HepG2 (cell line): ENCODE data around the gene BTRC. TPM values are rescaled to one million over a fixed set of nuclear protein-coding genes. Genes with fewer than 3 reads are reported as not detected.

Experiments used
- ATAC-seq: fragments of 200-7000 bp; cut with Tn5 transposase; 3 replicates; pipeline ENCODE4 v1.9.1; 2020; ENCODE audit warnings: mild to moderate bottlenecking, moderate library complexity
- BruUV-seq: library from RNA; stranded (reverse); fragments of 400-500 nt; replicated peaks from 2 replicates; lab custom pipeline; 2021; lab: Mats Ljungman, UMichigan
- CTCF ChIA-PET: fragments of 300-600 bp; formaldehyde crosslinking; extraction: SDS; loops from one replicate; lab custom pipeline; 2021; ENCODE audit warnings: low total read pairs, inconsistent platforms, low intra/inter-chr PET ratio; lab: Yijun Ruan, JAX
- POLR2A ChIA-PET: fragments of 350-600 bp; sonication (Branson Sonifier 250); formaldehyde crosslinking; loops from one replicate; lab custom pipeline; 2020; ENCODE audit warnings: antibody characterized with exemption, inconsistent platforms; lab: Yijun Ruan, JAX
- DNase-seq: peaks from one replicate; pipeline ENCODE4 v3.0.0-alpha.2; 2015; ENCODE audit warnings: low spot score
- FAIRE-seq: peaks from 3 replicates; lab custom pipeline; 2011; peaks lifted over from hg19 to GRCh38; lab: Jason Lieb, UNC
- H2AFZ ChIP-seq: one replicate; pipeline ENCODE4 v1.6.1; 2011; ENCODE audit warnings: low read length, inconsistent platforms
- H3K27ac ChIP-seq: fragments of 300-600 bp; 3 replicates; pipeline ENCODE4 v1.8.0; 2011; ENCODE audit warnings: mixed run types, mild to moderate bottlenecking, mixed read lengths, low read length, inconsistent platforms; ENCODE audit not compliant: insufficient read depth; ENCODE audit errors: extremely low read length
- H3K27me3 ChIP-seq, 2 experiments: fragments of 200-600 bp in 1 of 2; 2 replicates in 1 of 2; 3 replicates in 1 of 2; pipeline versions ENCODE4 v1.6.0 to v1.8.0; 2011; ENCODE audit warnings: low read length in 2 of 2, mild to moderate bottlenecking in 2 of 2, moderate library complexity in 2 of 2, inconsistent platforms in 1 of 2; ENCODE audit not compliant: insufficient read depth in 2 of 2, control insufficient read depth in 1 of 2
- H3K36me3 ChIP-seq, 2 experiments: fragments of 200-600 bp in 1 of 2; replicated peaks in 1 of 2; 2 replicates in 1 of 2; 3 replicates in 1 of 2; pipeline versions ENCODE4 v1.5.1 to v1.8.0; 2011; ENCODE audit warnings: low read length in 2 of 2, inconsistent platforms in 1 of 2; ENCODE audit not compliant: insufficient read depth in 2 of 2, control insufficient read depth in 1 of 2
- H3K4me1 ChIP-seq: 2 replicates; pipeline ENCODE4 v1.5.1; 2012; ENCODE audit warnings: low read length, inconsistent platforms; ENCODE audit not compliant: insufficient read depth
- H3K4me2 ChIP-seq: 2 replicates; pipeline ENCODE4 v1.6.0; 2011; ENCODE audit warnings: low read depth, low read length, inconsistent platforms
- H3K4me3 ChIP-seq, 3 experiments: fragments of 200-600 bp in 1 of 3; sonication (generic), shearing (Covaris generic) in 1 of 3; replicated peaks in 1 of 3; 2 replicates each; pipeline ENCODE4 v1.5.1; 2011 to 2016; ENCODE audit warnings: low read length in 3 of 3, inconsistent platforms in 2 of 3, low read depth in 2 of 3, mild to moderate bottlenecking in 2 of 3, control low read depth in 1 of 3, mixed read lengths in 1 of 3; ENCODE audit not compliant: insufficient read depth in 1 of 3
- H3K79me2 ChIP-seq: one replicate; pipeline ENCODE4 v1.6.1; 2011; ENCODE audit warnings: low read length, inconsistent platforms; ENCODE audit not compliant: insufficient read depth
- H3K9ac ChIP-seq: 2 replicates; pipeline ENCODE4 v1.6.0; 2011; ENCODE audit warnings: mild to moderate bottlenecking, low read depth, low read length, inconsistent platforms; ENCODE audit not compliant: insufficient read depth
- H3K9me3 ChIP-seq: 2 replicates; pipeline ENCODE4 v1.5.1; 2012; ENCODE audit warnings: mild to moderate bottlenecking, low read length
- H4K20me1 ChIP-seq: 2 replicates; pipeline ENCODE4 v1.6.0; 2011; ENCODE audit warnings: inconsistent platforms, mild to moderate bottlenecking, low read length, moderate library complexity; ENCODE audit not compliant: insufficient read depth
- ATF7 ChIP-seq, 2 experiments: fragments of 450-650 bp in 1 of 2; sonication (generic) in 1 of 2; formaldehyde crosslinking in 1 of 2; IDR thresholded peaks; 2 replicates each; pipeline versions ENCODE4 v1.4.0 to v1.6.1; 2016 to 2020; ENCODE audit warnings: antibody characterized with exemption in 1 of 2, mild to moderate bottlenecking in 1 of 2, missing genetic modification reagents in 1 of 2
- CEBPZ ChIP-seq: IDR thresholded peaks from 2 replicates; pipeline ENCODE4 v1.6.1; 2012; ENCODE audit warnings: low read length, improper control_type of control experiment
- CHD2 ChIP-seq: IDR thresholded peaks from 2 replicates; pipeline ENCODE4 v1.6.1; 2011; ENCODE audit warnings: low read depth, low read length, improper control_type of control experiment
- NCOA5 ChIP-seq: sonication (generic); formaldehyde crosslinking; IDR thresholded peaks from 2 replicates; pipeline ENCODE4 v1.4.0; 2020; ENCODE audit warnings: missing genetic modification reagents
- NFE2L2 ChIP-seq: fragments of 150-350 bp; IDR thresholded peaks from 2 replicates; pipeline ENCODE4 v1.6.1; 2014; ENCODE audit warnings: low read length
- RAD51 ChIP-seq: fragments of 450-650 bp; IDR thresholded peaks from 2 replicates; pipeline ENCODE4 v1.6.1; 2016; ENCODE audit warnings: borderline replicate concordance
- RFX1 ChIP-seq: fragments of 450-650 bp; IDR thresholded peaks from 2 replicates; pipeline ENCODE4 v1.6.1; 2017
- TCF7 ChIP-seq: sonication (generic); IDR thresholded peaks from 2 replicates; pipeline ENCODE4 v1.6.1; 2016; ENCODE audit warnings: antibody characterized with exemption, low read depth
- ZNF34 ChIP-seq: sonication (generic); formaldehyde crosslinking; IDR thresholded peaks from 2 replicates; pipeline ENCODE4 v1.4.0; 2020; ENCODE audit warnings: mild to moderate bottlenecking, missing genetic modification reagents, borderline replicate concordance
- ZNF564 ChIP-seq: sonication (generic); formaldehyde crosslinking; IDR thresholded peaks from 2 replicates; pipeline ENCODE4 v1.8.1; 2023; ENCODE audit warnings: mild to moderate bottlenecking, missing genetic modification reagents
- ZNF766 ChIP-seq: sonication (generic); formaldehyde crosslinking; IDR thresholded peaks from 2 replicates; pipeline ENCODE4 v1.5.0; 2020; ENCODE audit warnings: missing genetic modification reagents, borderline replicate concordance
- ZNF83 ChIP-seq: sonication (generic); formaldehyde crosslinking; IDR thresholded peaks from 2 replicates; pipeline ENCODE4 v1.4.0; 2020; ENCODE audit warnings: missing genetic modification reagents, mild to moderate bottlenecking, borderline replicate concordance
- WGBS: methylation state at CpG from one replicate; pipeline ENCODE4 v1.1.6; 2017; ENCODE audit warnings: low lambda C conversion rate; 5-methylcytosine and 5-hydroxymethylcytosine counted together
- in situ Hi-C: cut with HindIII; loops from 2 replicates; pipeline ENCODE4 v1.10.0; 2017; ENCODE audit warnings: low pct_unique_long_range_greater_than_20kb; ENCODE audit not compliant: extremely low pct_ligation_motif_present
- intact Hi-C: fragments of 100-400 bp; cut with micrococcal nuclease; formaldehyde crosslinking; loops from one replicate; pipeline ENCODE4 v1.10.0; 2022; ENCODE audit not compliant: unreplicated experiment
- polyA plus RNA-seq, 8 experiments: library from polyadenylated mRNA; depleted of rRNA in 3 of 8; stranded (reverse) in 7 of 8; unstranded in 1 of 8; fragments of >200 nt; fragmentation: Illumina TruSeq in 4 of 8; extraction: Trizol in 4 of 8; gene quantifications; 2 replicates each; pipeline versions ENCODE4 v1.2.1 to v1.2.3, GENCODE V29; 2011 to 2016; ENCODE audit warnings: low read depth in 4 of 8, missing spikeins in 1 of 8, mixed read lengths in 1 of 8; ENCODE audit not compliant: insufficient read depth in 1 of 8
- total RNA-seq, 5 experiments: library from RNA; depleted of rRNA; stranded (reverse); fragments of >200 nt; fragmentation: Illumina TruSeq; extraction: Trizol; gene quantifications; 2 replicates each; pipeline ENCODE4 v1.2.3, GENCODE V29; 2016; ENCODE audit warnings: low read depth in 1 of 5
- TF ChIP-seq, protein P1 (sequence below): IDR thresholded peaks from 2 replicates; pipeline ENCODE4 v1.6.1; 2018; ENCODE audit warnings: missing genetic modification reagents, mild to moderate bottlenecking, missing compliant biosample characterization
- TF ChIP-seq, protein P2 (sequence below): sonication (generic); formaldehyde crosslinking; IDR thresholded peaks from 2 replicates; pipeline ENCODE4 v1.4.0; 2020; ENCODE audit warnings: mild to moderate bottlenecking, missing genetic modification reagents
- TF ChIP-seq, protein P3 (sequence below): sonication (generic); formaldehyde crosslinking; IDR thresholded peaks from 2 replicates; pipeline ENCODE4 v1.9.0; 2022; ENCODE audit warnings: missing genetic modification reagents, mild to moderate bottlenecking, borderline replicate concordance

The BTRC gene
- total and polyA plus RNA-seq, 2 of the 13 experiments (the other 11 are each of a cell fraction or from before 2014, with no cell fraction given): 12.0 to 14.4 TPM

DNA sequence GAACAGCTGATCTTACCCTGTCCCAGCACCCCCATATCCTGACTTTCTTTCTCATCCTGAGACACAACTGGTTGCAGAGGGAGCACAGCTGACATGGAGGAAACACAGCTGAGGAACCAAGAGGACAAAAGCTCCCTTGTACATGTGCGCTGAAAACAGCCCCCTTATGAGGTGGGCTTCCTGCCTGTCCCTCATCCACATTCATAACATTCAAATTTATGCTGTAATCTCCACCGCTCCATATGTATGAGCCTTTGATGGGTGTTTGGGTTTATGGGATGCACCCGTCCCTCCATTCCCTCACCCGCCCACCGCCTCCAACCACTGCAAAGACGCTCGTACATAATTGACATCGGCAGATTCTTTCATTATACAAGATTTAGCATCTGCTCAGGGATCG, 49.6 kb upstream of the BTRC start:
- ChIA-PET POLR2A (no interaction called here), CTCF (no interaction called here)
- no peaks in the 10 kb centered on the region for H4K20me1 ChIP-seq
- TF ChIP-seq NFE2L2 (no peak), CEBPZ (no peak), ATF7 (IDR thresholded peaks at IDR 0.05) (no peak), ATF7 (CRISPR knock-in tag; IDR thresholded peaks at IDR 0.05) (no peak), CHD2 (no peak), ZNF83 (CRISPR knock-in tag) (no peak), ZNF34 (CRISPR knock-in tag) (no peak), RFX1 (no peak), NCOA5 (CRISPR knock-in tag) (no peak), RAD51 (no peak), ZNF766 (no peak), ZNF564 (CRISPR knock-in tag) (no peak), TCF7 (no peak)
- TF ChIP-seq, protein P1, sequence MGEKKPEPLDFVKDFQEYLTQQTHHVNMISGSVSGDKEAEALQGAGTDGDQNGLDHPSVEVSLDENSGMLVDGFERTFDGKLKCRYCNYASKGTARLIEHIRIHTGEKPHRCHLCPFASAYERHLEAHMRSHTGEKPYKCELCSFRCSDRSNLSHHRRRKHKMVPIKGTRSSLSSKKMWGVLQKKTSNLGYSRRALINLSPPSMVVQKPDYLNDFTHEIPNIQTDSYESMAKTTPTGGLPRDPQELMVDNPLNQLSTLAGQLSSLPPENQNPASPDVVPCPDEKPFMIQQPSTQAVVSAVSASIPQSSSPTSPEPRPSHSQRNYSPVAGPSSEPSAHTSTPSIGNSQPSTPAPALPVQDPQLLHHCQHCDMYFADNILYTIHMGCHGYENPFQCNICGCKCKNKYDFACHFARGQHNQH (CRISPR knock-in tag): no peak
- TF ChIP-seq, protein P2, sequence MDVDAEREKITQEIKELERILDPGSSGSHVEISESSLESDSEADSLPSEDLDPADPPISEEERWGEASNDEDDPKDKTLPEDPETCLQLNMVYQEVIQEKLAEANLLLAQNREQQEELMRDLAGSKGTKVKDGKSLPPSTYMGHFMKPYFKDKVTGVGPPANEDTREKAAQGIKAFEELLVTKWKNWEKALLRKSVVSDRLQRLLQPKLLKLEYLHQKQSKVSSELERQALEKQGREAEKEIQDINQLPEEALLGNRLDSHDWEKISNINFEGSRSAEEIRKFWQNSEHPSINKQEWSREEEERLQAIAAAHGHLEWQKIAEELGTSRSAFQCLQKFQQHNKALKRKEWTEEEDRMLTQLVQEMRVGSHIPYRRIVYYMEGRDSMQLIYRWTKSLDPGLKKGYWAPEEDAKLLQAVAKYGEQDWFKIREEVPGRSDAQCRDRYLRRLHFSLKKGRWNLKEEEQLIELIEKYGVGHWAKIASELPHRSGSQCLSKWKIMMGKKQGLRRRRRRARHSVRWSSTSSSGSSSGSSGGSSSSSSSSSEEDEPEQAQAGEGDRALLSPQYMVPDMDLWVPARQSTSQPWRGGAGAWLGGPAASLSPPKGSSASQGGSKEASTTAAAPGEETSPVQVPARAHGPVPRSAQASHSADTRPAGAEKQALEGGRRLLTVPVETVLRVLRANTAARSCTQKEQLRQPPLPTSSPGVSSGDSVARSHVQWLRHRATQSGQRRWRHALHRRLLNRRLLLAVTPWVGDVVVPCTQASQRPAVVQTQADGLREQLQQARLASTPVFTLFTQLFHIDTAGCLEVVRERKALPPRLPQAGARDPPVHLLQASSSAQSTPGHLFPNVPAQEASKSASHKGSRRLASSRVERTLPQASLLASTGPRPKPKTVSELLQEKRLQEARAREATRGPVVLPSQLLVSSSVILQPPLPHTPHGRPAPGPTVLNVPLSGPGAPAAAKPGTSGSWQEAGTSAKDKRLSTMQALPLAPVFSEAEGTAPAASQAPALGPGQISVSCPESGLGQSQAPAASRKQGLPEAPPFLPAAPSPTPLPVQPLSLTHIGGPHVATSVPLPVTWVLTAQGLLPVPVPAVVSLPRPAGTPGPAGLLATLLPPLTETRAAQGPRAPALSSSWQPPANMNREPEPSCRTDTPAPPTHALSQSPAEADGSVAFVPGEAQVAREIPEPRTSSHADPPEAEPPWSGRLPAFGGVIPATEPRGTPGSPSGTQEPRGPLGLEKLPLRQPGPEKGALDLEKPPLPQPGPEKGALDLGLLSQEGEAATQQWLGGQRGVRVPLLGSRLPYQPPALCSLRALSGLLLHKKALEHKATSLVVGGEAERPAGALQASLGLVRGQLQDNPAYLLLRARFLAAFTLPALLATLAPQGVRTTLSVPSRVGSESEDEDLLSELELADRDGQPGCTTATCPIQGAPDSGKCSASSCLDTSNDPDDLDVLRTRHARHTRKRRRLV: no peak
- TF ChIP-seq, protein P3, sequence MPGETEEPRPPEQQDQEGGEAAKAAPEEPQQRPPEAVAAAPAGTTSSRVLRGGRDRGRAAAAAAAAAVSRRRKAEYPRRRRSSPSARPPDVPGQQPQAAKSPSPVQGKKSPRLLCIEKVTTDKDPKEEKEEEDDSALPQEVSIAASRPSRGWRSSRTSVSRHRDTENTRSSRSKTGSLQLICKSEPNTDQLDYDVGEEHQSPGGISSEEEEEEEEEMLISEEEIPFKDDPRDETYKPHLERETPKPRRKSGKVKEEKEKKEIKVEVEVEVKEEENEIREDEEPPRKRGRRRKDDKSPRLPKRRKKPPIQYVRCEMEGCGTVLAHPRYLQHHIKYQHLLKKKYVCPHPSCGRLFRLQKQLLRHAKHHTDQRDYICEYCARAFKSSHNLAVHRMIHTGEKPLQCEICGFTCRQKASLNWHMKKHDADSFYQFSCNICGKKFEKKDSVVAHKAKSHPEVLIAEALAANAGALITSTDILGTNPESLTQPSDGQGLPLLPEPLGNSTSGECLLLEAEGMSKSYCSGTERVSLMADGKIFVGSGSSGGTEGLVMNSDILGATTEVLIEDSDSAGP (CRISPR knock-in tag): no peak

More for the DNA sequence above, 49.6 kb upstream of the BTRC start:
- no peak overlapping the region for H3K4me2 ChIP-seq
- FAIRE-seq (no peak), DNase-seq (no peak), ATAC-seq (no peak)
- peaks cover 2 to 45% of the 10 kb centered on the region in 2 experiments; a peak in 3 of 5 replicates for H3K27me3 ChIP-seq
- no peak overlapping the region for H2AFZ ChIP-seq
- no peaks in the 10 kb centered on the region for H3K9me3 ChIP-seq
- WGBS: 51% methylated on average over 9 of the region's 9 CpGs
- H3K4me3 ChIP-seq: no peak overlapping the region
- no peak overlapping the region for H3K9ac ChIP-seq
- no TSS peak for BruUV-seq
- intact Hi-C loops (no loop called here), in situ Hi-C loops (loop anchor here (10.0 kb wide), 1 partner anchor 140 kb away; no protein-coding TSS in a partner anchor)
- H3K27ac ChIP-seq: no peak overlapping the region
- no peaks in the 10 kb centered on the region for H3K79me2 ChIP-seq
- no peaks in the 10 kb centered on the region for H3K4me1 ChIP-seq
- H3K36me3 ChIP-seq: no peaks in the 10 kb centered on the region
